ENCODE results near the gene SOHLH1.
"Not testable (repeated sequence)": the region's sequence is repeated elsewhere in the genome, so short reads cannot be mapped to it uniquely, and the experiment has no call there.

SOHLH1 gene

GRCh38 chr9:135676891-135677290, 22.4 kb downstream of the SOHLH1 start:
- DNase-seq = no peak

GRCh38 chr9:135674977-135675376, 24.3 kb downstream of the SOHLH1 start:
- DNase-seq = no peak

GRCh38 chr9:135673941-135674340, 25.3 kb downstream of the SOHLH1 start:
- no peak for DNase-seq

GRCh38 chr9:135672786-135673185, 26.5 kb downstream of the SOHLH1 start:
- DNase-seq = not testable (repeated sequence)

- DNase-seq = no peak
Measured at GRCh38 chr9:135671591-135672041, 27.7 kb downstream of the SOHLH1 start.

DNA sequence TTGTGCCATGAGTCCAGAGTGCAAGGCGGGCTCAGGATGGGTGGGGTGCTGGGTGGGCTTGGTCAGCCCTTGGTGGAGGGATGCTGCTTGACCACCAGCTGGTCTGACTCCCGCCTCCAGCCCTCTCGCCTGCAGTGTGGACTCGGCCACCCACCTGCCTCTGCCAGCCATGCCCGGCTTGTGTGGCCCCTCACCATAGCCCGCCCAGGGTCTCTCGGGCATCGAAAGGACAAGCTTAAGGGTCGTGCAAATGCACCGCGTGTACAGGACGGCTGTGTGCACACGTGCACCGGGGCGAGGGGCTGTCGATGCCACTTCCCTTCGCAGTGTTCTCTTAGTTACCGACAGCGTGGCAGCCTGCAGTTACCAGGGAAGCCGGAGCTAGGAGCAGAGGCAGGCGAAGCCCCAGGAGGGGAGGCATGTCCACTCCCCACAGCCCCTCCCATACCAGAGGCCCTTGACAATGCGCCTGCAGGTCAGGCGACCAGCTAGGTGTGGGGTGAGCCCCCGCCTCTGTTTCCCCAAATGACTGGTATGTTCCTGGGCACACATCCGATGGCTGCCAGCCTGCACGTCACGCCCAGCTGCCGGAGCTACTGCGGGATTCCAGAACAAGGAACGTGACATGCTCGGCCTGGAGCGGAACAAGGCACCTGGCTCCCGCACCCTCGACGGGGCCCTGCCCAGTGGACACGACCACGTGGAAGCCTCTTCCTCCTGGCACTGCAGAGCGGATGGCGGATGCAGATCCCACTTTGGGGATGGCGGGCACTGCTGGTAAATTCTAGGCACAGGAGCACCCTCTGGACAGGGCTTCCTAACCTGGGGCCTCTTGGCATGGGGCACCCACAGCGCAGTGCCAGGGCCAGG, 28.3 kb downstream of the SOHLH1 start:
- DNase-seq = no peak

- DNase-seq = no peak
Measured at GRCh38 chr9:135669616-135670285, 29.5 kb downstream of the SOHLH1 start.

DNA sequence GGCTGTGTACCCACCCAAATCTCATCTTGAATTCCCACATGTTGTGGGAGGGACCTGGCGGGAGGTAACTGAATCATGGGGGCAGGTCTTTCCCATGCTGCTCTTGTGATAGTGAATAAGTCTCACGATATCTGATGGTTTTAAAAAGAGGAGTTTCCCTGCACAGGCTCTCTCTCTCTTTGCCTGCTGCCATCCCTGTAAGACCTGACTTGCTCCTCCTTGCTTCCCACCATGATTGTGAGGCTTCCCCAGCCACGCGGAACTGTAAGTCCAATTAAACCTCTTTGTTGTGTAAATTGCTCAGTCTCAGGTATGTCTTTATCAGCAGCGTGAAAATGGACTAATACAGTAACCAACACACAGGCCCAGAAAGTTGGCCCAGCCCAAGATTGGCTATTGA, 30.3 kb downstream of the SOHLH1 start:
- DNase-seq = not testable (repeated sequence)

- no peak for DNase-seq
Measured at GRCh38 chr9:135667463-135668001, 31.7 kb downstream of the SOHLH1 start.

DNA sequence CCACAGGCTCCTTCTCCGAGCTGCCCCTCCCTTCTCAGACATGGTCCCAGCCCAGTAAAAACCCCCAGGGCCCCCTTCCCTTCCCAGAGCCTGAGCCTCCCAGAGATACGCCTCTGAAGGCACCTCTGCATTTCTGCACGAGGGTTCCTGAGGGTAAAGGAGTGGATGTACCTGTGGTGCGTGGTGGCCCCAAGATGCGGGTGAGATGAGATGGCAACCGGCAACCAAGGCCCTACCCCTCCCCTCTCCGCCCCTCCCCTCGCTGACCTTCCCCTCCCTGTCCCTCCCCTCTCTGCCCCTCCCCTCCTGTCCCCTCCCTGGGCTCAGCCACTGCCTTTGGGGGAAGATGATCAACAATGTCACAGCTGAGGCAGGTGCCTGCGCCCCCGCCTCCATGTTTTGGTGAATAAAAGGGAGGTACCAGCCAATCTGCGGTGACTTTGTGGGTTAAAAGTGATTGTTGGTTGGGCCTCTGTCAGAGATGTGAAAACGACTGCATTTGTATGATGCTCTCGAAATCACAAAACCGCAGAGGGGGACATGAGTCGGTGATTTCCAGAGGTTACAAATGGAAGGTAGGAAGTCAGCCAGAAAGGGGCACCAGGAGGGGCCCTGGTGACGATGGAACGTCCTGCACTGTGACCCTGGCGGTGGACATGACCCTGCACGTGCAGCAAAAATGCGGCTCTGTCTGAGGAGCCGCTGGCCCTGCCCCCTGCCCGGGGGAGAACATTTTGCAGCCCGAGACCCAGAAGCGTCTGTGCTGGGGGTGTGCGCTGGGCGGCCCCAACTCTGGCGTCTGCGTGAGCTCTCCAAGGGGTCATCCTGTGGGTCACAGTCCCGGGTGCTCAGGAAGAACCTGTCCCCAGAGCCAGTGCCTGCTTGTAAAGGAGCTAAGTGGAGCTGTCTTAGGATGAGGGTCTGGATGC, 32.5 kb downstream of the SOHLH1 start:
- DNase-seq = no peak

DNA sequence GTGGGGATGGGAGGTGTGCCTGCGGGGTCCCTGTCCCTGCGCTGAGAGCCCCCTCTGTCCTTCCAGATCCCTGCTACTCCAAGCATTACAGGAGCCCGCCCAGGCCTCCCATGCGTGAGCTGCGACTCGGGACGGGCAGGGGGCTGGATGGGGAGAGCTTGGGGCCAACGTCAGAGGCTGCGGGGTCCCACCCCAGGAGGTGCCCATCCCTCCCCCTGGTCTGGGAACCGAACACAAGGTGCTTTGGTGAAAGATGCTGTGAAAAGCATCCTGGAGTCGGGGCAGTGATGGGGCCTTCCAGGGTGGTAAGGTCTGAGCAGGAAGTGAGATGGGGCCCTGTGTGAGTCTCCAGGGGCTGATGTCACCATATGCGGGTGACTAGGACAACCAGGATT, 33.5 kb downstream of the SOHLH1 start:
- DNase-seq = no peak

DNA sequence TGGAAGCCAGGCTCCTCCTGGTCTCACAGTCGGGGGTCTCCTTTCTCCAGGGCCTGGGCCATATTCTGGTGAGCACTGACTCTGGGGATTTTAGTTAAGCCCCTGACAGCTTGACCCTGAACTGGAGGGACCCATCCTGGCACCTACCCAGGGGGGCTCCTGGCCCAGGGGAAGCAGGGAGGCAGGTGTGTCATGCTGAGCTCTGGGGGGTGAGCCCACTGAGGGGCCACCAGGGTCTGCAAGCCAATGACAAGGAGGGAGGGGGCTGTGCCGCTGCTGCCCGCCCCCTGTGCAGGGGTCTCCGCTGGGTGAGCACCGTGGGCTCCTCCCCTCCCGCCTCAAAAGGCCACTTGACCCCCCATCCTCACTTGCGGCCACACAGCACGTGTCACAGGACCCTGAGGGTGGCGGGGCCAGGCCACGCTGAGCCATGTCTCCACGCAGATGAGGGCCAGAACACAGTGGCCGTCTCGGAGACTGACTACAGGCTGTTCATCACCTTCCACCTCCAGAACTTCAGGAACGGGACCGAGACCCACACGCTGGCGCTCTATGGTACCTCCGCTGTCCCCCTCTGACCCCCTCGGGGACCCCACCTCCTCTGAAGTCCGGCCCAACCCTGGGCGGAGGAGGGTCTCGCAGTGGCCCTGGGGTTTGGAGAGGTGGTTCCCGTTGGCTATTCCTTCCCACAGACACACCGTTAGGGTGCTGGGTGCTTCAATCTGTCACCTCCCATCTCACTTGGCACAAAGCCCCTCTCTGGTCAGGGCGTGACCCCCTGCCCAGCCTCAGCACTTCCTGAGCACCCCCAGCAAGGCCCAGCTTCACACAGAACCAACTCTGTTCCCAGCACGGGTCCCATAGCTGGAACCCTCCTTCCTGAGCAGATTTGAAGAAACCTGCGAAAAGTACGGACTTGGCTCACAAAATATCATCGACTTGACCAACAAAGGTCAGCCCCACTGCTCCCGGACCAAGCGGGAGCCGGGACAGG, 34.2 kb downstream of the SOHLH1 start:
- no peak for DNase-seq

- no peak for DNase-seq
Measured at GRCh38 chr9:135664266-135664665, 35.0 kb downstream of the SOHLH1 start.

- no peak for DNase-seq
Measured at GRCh38 chr9:135663857-135664256, 35.4 kb downstream of the SOHLH1 start.

GRCh38 chr9:135663451-135663770, 35.9 kb downstream of the SOHLH1 start:
- DNase-seq = no peak

DNA sequence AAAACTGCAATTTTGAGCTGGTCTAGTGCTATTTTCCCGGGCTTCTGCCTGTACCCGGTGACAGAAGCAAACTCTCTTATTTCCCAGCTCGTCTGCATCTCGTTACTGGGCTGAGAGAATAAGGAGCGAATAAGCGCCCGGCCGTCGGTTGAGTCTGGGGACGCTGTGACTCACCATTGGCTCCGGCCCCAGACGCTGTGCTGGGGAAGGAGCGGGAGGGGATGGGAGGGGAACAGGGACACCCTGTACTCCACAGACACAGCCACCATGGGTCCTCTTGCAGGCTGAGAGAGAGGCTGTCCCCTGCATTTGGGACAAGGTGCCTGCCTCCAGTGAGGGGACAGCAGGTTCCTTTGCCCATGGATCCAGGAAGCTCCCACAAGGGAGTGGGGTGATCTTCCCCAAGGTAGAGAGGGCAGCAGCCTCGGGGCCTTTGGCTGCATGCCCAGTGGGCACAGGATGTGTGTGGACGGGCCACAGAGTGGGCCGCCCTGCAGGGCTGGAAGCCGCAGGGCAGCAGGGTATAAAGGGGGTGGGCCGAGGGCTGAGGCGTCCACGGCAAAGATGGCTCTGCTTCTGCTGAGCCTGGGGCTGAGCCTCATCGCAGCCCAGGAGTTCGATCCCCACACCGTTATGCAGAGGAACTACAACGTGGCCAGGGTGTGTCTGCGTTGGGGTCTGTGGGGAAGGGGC, 36.4 kb downstream of the SOHLH1 start, which contains the start of gene LCN9:
Gene LCN9, plus strand, starts transcription at position 552 of the 693 bp plus-strand sequence. Its CDS starts 13 bp downstream, at position 565.
- no peak for DNase-seq

DNA sequence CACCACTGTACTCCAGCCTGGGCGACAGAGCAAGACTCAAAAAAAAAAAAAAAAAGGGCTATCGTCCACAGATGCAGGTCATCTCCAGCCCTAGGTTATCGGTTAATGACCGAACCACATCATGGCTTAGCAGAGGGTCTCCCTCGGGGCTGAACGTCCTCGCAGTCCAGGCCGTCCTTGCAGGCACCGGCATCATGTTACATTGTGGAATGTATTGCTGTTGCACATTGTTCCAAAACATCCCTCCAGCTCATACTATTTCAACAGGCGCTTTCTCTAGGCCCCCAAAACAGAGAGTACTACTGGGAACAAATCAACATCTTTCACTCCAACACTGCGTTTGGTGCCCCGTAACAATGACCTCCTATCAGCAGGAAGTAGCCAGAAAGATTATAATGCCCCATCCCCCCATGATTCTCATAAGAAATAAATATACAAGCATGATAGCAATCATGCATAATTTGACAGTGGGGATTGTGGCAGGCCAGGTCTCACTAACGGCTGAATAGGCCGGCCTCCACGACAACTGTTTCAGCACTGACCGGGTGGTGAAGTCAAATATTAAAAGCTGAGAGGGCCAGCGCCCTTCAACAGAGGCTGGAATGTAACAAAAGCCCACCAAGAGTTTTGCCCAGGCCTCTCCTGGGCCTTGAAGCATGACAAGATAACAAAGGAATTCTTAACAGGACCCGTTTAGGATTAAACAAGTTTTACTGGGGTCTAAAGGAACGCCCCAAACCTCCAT, 37.3 kb downstream of the SOHLH1 start:
- DNase-seq = no peak

GRCh38 chr9:135660407-135660806, 38.9 kb downstream of the SOHLH1 start:
- no peak for DNase-seq

- DNase-seq = no peak
Measured at GRCh38 chr9:135659252-135659651, 40.0 kb downstream of the SOHLH1 start.

- no peak for DNase-seq
Measured at GRCh38 chr9:135657416-135657815, 41.9 kb downstream of the SOHLH1 start.

Data from NCI-H146 (cell line).